H1 (cell line): Measurements from ENCODE around the gene DRD1. TPM values are rescaled to one million over a fixed set of nuclear protein-coding genes. Genes with fewer than 3 reads are reported as not detected.

ENCODE experiments used
- ASH2L ChIP-seq: fragments of 200-600, 300-600 bp; sonication (generic); IDR thresholded peaks from one replicate; pipeline ENCODE4 v1.7.1; 2017; ENCODE audit warnings: low read length
- POLR2AphosphoS5 ChIP-seq: IDR thresholded peaks from 2 replicates; pipeline ENCODE4 v1.6.1; 2011; ENCODE audit warnings: low read depth, low read length
- POU5F1 ChIP-seq: IDR thresholded peaks from 2 replicates; pipeline ENCODE4 v1.6.1; 2011; ENCODE audit warnings: low read depth, mild to moderate bottlenecking, low read length, moderate library complexity
- RBBP5 ChIP-seq: IDR thresholded peaks from 2 replicates; pipeline ENCODE4 v1.7.1; 2012; ENCODE audit warnings: low read depth, mild to moderate bottlenecking, inconsistent platforms, low read length, moderate library complexity, borderline replicate concordance
- SAP30 ChIP-seq: fragments of 300-600 bp; sonication (generic); IDR thresholded peaks from 2 replicates; pipeline ENCODE4 v1.7.1; 2012; ENCODE audit warnings: low read length, moderate library complexity, mild to moderate bottlenecking, inconsistent platforms; ENCODE audit not compliant: insufficient read depth, insufficient replicate concordance
- SIRT6 ChIP-seq: IDR thresholded peaks from one replicate; pipeline ENCODE4 v1.7.1; 2012; ENCODE audit warnings: low read length, inconsistent platforms
- TAF1 ChIP-seq: IDR thresholded peaks from 2 replicates; pipeline ENCODE4 v1.6.1; 2011; ENCODE audit warnings: mild to moderate bottlenecking, low read depth, low read length
- TEAD4 ChIP-seq: IDR thresholded peaks from 2 replicates; pipeline ENCODE4 v1.6.1; 2012; ENCODE audit warnings: low read depth, low read length, inconsistent platforms, mixed read lengths
- polyA plus RNA-seq, 7 experiments: library from polyadenylated mRNA; depleted of rRNA in 3 of 7; stranded (reverse) in 5 of 7; unstranded in 2 of 7; fragments of >200 nt in 5 of 7; fragments of 200-250 nt in 2 of 7; gene quantifications; 1 replicate in 5 of 7; 2 replicates in 1 of 7; 4 replicates in 1 of 7; pipeline versions ENCODE4 v1.2.1 to v1.2.3, GENCODE V29; 2011 to 2013; ENCODE audit warnings: missing spikeins in 2 of 7, mixed read lengths in 2 of 7
- total RNA-seq: library from RNA; stranded (reverse); fragmentation: NEBNext Ultra II Directional; extraction: Animal tissue kit (Norgen Biotek cat#: 25700); gene quantifications from 2 replicates; pipeline ENCODE4 v1.2.1, GENCODE V29; 2021
- TF ChIP-seq, protein P1 (sequence below): fragments of 300-600 bp; sonication (generic); IDR thresholded peaks from 2 replicates; pipeline ENCODE4 v1.7.1; 2012; ENCODE audit warnings: low read length, moderate library complexity, mild to moderate bottlenecking, inconsistent platforms; ENCODE audit not compliant: insufficient replicate concordance

DRD1 gene
- total and polyA plus RNA-seq, 2 of the 8 experiments (the other 6 are each of a cell fraction or from before 2014, with no cell fraction given), result 0.03 to 0.19 TPM

DNA sequence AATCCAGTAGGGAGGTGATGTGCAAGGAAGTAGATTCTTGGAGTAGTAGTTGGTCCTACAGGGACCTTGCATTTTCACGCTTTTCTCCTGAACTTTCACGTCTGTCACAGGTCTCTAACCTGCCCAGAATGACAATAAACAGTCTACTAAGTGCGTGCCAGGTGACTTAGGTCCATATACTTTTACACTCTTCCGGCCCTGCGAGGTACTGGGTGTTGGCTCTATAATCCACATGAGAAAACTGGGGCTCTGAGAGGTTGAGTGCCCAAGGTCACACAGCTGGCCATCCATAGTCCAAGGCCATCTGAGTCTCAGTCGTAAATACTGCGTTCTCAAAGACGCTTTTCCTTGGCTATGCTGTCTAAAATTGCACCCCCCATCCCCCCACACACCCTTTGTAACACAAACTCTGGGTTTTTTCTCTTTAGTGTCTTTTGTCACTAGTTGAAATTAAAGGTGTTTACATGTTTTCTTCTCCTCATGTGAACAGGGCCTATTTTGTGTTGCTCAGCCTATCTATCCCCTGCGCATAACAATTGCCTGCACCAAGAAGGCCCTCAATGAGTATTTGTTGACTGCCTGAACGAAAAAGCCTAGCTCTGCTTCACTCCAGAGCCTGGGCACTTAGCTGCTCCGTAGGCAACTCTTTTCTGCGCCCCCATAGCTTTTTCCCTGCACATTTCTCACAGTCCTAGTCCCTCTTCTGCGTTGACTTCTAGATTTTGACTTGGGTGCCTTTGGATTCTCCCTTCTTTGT is 35.3 kb upstream of the DRD1 start (continued):
- TF ChIP-seq, protein P1, sequence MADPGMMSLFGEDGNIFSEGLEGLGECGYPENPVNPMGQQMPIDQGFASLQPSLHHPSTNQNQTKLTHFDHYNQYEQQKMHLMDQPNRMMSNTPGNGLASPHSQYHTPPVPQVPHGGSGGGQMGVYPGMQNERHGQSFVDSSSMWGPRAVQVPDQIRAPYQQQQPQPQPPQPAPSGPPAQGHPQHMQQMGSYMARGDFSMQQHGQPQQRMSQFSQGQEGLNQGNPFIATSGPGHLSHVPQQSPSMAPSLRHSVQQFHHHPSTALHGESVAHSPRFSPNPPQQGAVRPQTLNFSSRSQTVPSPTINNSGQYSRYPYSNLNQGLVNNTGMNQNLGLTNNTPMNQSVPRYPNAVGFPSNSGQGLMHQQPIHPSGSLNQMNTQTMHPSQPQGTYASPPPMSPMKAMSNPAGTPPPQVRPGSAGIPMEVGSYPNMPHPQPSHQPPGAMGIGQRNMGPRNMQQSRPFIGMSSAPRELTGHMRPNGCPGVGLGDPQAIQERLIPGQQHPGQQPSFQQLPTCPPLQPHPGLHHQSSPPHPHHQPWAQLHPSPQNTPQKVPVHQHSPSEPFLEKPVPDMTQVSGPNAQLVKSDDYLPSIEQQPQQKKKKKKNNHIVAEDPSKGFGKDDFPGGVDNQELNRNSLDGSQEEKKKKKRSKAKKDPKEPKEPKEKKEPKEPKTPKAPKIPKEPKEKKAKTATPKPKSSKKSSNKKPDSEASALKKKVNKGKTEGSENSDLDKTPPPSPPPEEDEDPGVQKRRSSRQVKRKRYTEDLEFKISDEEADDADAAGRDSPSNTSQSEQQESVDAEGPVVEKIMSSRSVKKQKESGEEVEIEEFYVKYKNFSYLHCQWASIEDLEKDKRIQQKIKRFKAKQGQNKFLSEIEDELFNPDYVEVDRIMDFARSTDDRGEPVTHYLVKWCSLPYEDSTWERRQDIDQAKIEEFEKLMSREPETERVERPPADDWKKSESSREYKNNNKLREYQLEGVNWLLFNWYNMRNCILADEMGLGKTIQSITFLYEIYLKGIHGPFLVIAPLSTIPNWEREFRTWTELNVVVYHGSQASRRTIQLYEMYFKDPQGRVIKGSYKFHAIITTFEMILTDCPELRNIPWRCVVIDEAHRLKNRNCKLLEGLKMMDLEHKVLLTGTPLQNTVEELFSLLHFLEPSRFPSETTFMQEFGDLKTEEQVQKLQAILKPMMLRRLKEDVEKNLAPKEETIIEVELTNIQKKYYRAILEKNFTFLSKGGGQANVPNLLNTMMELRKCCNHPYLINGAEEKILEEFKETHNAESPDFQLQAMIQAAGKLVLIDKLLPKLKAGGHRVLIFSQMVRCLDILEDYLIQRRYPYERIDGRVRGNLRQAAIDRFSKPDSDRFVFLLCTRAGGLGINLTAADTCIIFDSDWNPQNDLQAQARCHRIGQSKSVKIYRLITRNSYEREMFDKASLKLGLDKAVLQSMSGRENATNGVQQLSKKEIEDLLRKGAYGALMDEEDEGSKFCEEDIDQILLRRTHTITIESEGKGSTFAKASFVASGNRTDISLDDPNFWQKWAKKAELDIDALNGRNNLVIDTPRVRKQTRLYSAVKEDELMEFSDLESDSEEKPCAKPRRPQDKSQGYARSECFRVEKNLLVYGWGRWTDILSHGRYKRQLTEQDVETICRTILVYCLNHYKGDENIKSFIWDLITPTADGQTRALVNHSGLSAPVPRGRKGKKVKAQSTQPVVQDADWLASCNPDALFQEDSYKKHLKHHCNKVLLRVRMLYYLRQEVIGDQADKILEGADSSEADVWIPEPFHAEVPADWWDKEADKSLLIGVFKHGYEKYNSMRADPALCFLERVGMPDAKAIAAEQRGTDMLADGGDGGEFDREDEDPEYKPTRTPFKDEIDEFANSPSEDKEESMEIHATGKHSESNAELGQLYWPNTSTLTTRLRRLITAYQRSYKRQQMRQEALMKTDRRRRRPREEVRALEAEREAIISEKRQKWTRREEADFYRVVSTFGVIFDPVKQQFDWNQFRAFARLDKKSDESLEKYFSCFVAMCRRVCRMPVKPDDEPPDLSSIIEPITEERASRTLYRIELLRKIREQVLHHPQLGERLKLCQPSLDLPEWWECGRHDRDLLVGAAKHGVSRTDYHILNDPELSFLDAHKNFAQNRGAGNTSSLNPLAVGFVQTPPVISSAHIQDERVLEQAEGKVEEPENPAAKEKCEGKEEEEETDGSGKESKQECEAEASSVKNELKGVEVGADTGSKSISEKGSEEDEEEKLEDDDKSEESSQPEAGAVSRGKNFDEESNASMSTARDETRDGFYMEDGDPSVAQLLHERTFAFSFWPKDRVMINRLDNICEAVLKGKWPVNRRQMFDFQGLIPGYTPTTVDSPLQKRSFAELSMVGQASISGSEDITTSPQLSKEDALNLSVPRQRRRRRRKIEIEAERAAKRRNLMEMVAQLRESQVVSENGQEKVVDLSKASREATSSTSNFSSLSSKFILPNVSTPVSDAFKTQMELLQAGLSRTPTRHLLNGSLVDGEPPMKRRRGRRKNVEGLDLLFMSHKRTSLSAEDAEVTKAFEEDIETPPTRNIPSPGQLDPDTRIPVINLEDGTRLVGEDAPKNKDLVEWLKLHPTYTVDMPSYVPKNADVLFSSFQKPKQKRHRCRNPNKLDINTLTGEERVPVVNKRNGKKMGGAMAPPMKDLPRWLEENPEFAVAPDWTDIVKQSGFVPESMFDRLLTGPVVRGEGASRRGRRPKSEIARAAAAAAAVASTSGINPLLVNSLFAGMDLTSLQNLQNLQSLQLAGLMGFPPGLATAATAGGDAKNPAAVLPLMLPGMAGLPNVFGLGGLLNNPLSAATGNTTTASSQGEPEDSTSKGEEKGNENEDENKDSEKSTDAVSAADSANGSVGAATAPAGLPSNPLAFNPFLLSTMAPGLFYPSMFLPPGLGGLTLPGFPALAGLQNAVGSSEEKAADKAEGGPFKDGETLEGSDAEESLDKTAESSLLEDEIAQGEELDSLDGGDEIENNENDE, result no peak
- no peak for TF ChIP-seq POLR2AphosphoS5
- TF ChIP-seq SAP30, result peak; percentile 52
- TF ChIP-seq SIRT6, result no peak
- peak; percentile 12; the same call in 1 of the 2 replicates for TF ChIP-seq RBBP5
- TF ChIP-seq TEAD4, result no peak
- peak; percentile 67; the same call in 1 of the 2 replicates for TF ChIP-seq POU5F1
- no peak for TF ChIP-seq TAF1
- no peak for TF ChIP-seq ASH2L
- TF ChIP-seq, all 59 proteins: peak for 3
